SHP77 (cell line): ENCODE results near the gene CIRBP.
"Not testable (repeated sequence)": the region's sequence is repeated elsewhere in the genome, so short reads cannot be mapped to it uniquely, and the experiment has no call there.

Experiments
- DNase-seq, 2 experiments: peaks; one replicate each; lab custom pipeline; 2025; lab: John Stamatoyannopoulos, UW

The CIRBP gene

GRCh38 chr19:1309977-1310852 is 41.1 kb downstream of the CIRBP start:
- DNase-seq = no peak

- DNase-seq = no peak
Observed at GRCh38 chr19:1310853-1311180, 41.7 kb downstream of the CIRBP start.

GRCh38 chr19:1311543-1312091 is 42.5 kb downstream of the CIRBP start:
- DNase-seq = no peak

GRCh38 chr19:1312767-1313694 is 43.9 kb downstream of the CIRBP start:
- DNase-seq = peak; percentile 30 to 52

GRCh38 chr19:1313695-1314613 is 44.8 kb downstream of the CIRBP start:
- no peak for DNase-seq

GRCh38 chr19:1315470-1316166 is 46.5 kb downstream of the CIRBP start:
- peak in 1 of 2 experiments; percentile 34 for DNase-seq

GRCh38 chr19:1316466-1316865 is 47.3 kb downstream of the CIRBP start:
- no peak for DNase-seq

GRCh38 chr19:1317274-1318003 is 48.3 kb downstream of the CIRBP start:
- no peak for DNase-seq

GRCh38 chr19:1318678-1319471 is 49.7 kb downstream of the CIRBP start:
- DNase-seq = no peak

GRCh38 chr19:1320282-1320650 is 51.1 kb downstream of the CIRBP start:
- DNase-seq = not testable (repeated sequence)

- DNase-seq = no peak
Observed at GRCh38 chr19:1321539-1321938, 52.4 kb downstream of the CIRBP start.

- DNase-seq = no peak
Observed at GRCh38 chr19:1322198-1322981, 53.3 kb downstream of the CIRBP start.

GRCh38 chr19:1324249-1324805 is 55.2 kb downstream of the CIRBP start:
- no peak for DNase-seq
